Measurements from ENCODE around the gene SERPINE1. TPM values are rescaled to one million over a fixed set of nuclear protein-coding genes. Genes with fewer than 3 reads are reported as not detected.

SERPINE1 gene
- total RNA-seq, 4 donors from 2014 or later = 36.4 to 861 (median 118) TPM

- ATAC-seq (ENCODE audit: low FRiP score) (no peak), DNase-seq (ENCODE audit: low spot score) (no peak)
- TF ChIP-seq, protein P1, sequence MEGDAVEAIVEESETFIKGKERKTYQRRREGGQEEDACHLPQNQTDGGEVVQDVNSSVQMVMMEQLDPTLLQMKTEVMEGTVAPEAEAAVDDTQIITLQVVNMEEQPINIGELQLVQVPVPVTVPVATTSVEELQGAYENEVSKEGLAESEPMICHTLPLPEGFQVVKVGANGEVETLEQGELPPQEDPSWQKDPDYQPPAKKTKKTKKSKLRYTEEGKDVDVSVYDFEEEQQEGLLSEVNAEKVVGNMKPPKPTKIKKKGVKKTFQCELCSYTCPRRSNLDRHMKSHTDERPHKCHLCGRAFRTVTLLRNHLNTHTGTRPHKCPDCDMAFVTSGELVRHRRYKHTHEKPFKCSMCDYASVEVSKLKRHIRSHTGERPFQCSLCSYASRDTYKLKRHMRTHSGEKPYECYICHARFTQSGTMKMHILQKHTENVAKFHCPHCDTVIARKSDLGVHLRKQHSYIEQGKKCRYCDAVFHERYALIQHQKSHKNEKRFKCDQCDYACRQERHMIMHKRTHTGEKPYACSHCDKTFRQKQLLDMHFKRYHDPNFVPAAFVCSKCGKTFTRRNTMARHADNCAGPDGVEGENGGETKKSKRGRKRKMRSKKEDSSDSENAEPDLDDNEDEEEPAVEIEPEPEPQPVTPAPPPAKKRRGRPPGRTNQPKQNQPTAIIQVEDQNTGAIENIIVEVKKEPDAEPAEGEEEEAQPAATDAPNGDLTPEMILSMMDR (IDR thresholded peaks at IDR 0.05) = no peak
These were observed 34.0 kb downstream of the SERPINE1 start for GRCh38 chr7:101160910-101161309.

- TF ChIP-seq, protein P1 (IDR thresholded peaks at IDR 0.05) = no peak
- ATAC-seq (ENCODE audit: low FRiP score) (no peak), DNase-seq (ENCODE audit: low spot score) (no peak)
These were observed 35.0 kb downstream of the SERPINE1 start for GRCh38 chr7:101161692-101162471.

- DNase-seq (ENCODE audit: low spot score) = no peak
- TF ChIP-seq, protein P1 (IDR thresholded peaks at IDR 0.05) = no peak
- ATAC-seq (ENCODE audit: low FRiP score) = no peak
These were observed 35.8 kb downstream of the SERPINE1 start for GRCh38 chr7:101162551-101163278.

DNA sequence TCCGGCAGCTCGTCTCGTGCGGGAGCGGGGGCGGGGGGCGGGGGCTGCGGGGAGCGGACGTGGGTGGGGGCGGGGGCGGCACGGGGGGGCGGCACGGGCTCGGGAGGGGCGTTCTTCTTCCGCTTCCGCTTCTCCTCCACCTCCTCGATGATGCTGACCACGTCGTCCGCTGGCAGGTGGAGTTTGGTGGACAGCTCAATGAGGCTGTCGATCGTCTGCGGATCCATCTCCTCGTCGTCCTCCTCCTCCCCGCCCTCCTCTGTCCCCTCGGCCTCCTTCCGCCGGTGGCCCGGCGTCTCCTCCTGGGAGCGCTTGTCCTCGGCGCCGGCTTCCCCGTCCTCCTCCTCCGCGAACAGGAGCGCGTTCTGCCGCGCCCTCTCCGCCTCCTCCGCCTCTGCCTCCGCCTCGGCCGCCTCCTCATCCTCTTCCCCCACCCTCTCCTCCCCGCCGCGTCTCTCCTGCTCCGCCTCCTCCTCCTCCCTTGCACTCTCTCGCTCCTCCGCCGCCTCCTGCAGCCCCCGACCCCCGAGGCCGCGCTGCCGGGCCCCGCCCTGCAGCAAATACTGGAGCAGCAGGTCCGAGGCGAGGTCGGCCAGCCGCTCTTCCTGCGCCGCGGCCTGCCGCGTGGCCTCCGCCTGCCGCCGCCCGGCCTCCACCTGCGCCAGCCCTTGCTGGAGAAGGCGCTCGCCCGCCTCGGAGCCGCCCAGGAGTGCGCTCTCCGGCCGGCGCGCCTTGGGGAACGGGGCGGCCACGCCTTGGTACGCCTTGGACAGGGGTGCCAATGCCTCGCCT lies 36.6 kb downstream of the SERPINE1 start:
- no peak for DNase-seq (ENCODE audit: low spot score)
- no peak for ATAC-seq (ENCODE audit: low FRiP score)
- TF ChIP-seq, protein P1 (IDR thresholded peaks at IDR 0.05) = no peak

DNA sequence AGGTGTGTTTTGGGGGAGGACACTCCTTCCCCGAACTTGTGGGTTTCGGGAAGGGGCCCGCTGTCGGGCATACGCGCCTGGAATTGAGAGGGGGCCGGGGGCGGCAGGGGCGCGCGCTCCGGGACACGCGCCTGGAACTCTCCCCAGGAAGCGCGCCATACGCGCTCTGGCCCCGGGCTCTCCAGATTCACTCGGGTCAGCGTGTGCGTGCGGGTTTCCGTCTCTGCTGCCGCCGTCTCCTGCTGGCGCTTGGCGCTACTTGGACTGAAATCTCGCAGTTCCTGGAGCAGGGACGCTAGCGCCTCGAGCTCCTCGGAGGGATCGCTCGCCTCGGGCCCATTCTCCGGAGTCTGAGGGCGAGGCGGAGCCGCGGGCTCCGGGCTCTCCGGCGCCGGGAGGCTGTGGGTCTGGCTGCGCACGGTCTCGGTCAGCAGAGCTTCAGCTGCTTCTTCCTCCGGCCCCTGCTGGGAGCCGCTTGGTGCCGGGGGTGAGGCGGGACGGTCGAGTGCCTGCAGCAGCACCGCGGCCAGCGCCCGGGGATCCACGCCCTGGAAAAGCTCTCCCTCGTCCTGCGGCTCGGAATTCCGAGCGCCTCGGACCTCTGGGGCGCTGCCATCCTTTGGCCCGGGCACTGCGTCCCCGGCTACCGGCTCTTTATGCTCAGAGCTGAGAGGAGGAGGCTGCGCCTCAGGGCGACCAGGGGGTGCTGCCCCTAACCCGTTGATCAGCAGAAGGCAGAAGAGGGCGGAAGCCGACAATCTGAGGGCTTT lies 37.4 kb downstream of the SERPINE1 start:
- ATAC-seq (ENCODE audit: low FRiP score) (no peak), DNase-seq (ENCODE audit: low spot score) (no peak)
- TF ChIP-seq, protein P1 (IDR thresholded peaks at IDR 0.05) = no peak
